Endodermal cell (in vitro differentiated cells): Measurements from ENCODE around the gene RAE1. TPM values are rescaled to one million over a fixed set of nuclear protein-coding genes. Genes with fewer than 3 reads are reported as not detected.

Experiments used
- DNase-seq: peaks from one replicate; pipeline ENCODE4 v3.0.0-alpha.2; 2017
- H3K27ac ChIP-seq: 2 replicates; pipeline ENCODE4 v1.5.1; 2013; ENCODE audit warnings: mild to moderate bottlenecking, low read depth, low read length, moderate library complexity
- H3K27me3 ChIP-seq: 2 replicates; pipeline ENCODE4 v1.6.1; 2013; ENCODE audit warnings: mild to moderate bottlenecking, low read length, moderate library complexity; ENCODE audit not compliant: insufficient read depth, control insufficient read depth, poor library complexity, severe bottlenecking
- H3K36me3 ChIP-seq: 2 replicates; pipeline ENCODE4 v1.7.0; 2013; ENCODE audit warnings: mild to moderate bottlenecking, low read length, moderate library complexity; ENCODE audit not compliant: control insufficient read depth, insufficient read depth
- H3K4me1 ChIP-seq: one replicate; pipeline ENCODE4 v1.7.0; 2013; ENCODE audit warnings: low read length; ENCODE audit not compliant: control insufficient read depth, insufficient read depth
- H3K4me3 ChIP-seq: 2 replicates; pipeline ENCODE4 v1.5.1; 2013; ENCODE audit warnings: mild to moderate bottlenecking, low read length, moderate library complexity
- H3K9ac ChIP-seq: 2 replicates; pipeline ENCODE4 v1.6.1; 2013; ENCODE audit warnings: mild to moderate bottlenecking, low read length, moderate library complexity; ENCODE audit not compliant: poor library complexity, severe bottlenecking; ENCODE audit errors: extremely low read depth
- H3K9me3 ChIP-seq: 2 replicates; pipeline ENCODE4 v1.6.1; 2013; ENCODE audit warnings: mild to moderate bottlenecking, low read length, moderate library complexity; ENCODE audit not compliant: control insufficient read depth
- H3K27ac Mint-ChIP-seq: 2 replicates; pipeline ENCODE4 v1.8.0; 2020; ENCODE audit warnings: mixed read lengths
- H3K27me3 Mint-ChIP-seq: 2 replicates; pipeline ENCODE4 v1.8.0; 2021; ENCODE audit warnings: mild to moderate bottlenecking, mixed read lengths; ENCODE audit not compliant: insufficient read depth
- H3K36me3 Mint-ChIP-seq: 2 replicates; pipeline ENCODE4 v1.8.0; 2020; ENCODE audit warnings: low read depth, mixed read lengths
- H3K4me1 Mint-ChIP-seq: 2 replicates; pipeline ENCODE4 v1.8.0; 2020; ENCODE audit warnings: mixed read lengths
- H3K4me3 Mint-ChIP-seq: 2 replicates; pipeline ENCODE4 v1.8.0; 2020; ENCODE audit warnings: mild to moderate bottlenecking, moderate library complexity, mixed read lengths
- H3K9me3 Mint-ChIP-seq: 2 replicates; pipeline ENCODE4 v1.8.0; 2020; ENCODE audit warnings: mild to moderate bottlenecking, mixed read lengths
- WGBS, 2 experiments: methylation state at CpG; one replicate each; pipeline versions ENCODE4 v1.1.5 to v1.1.7; 2013; ENCODE audit warnings: missing lambda C conversion rate in 2 of 2, mixed read lengths in 1 of 2; ENCODE audit not compliant: insufficient coverage in 1 of 2, insufficient read length in 1 of 2; 5-methylcytosine and 5-hydroxymethylcytosine counted together
- total RNA-seq, 2 donors: library from RNA; stranded (reverse); fragmentation: NEBNext Ultra II Directional in 1 of 2; extraction: Animal tissue kit (Norgen Biotek cat#: 25700) in 1 of 2; gene quantifications; 2 replicates in 1 of 2; 3 replicates in 1 of 2; pipeline ENCODE4 v1.2.1, GENCODE V29; 2021
- TF ChIP-seq, protein P1 (sequence below): fragments of 200-600 bp; sonication (generic); conservative IDR thresholded peaks from 2 replicates; pipeline ENCODE4 v1.5.0; 2021; ENCODE audit warnings: antibody characterized with exemption, mild to moderate bottlenecking

Gene RAE1
- total RNA-seq, 2 donors from 2014 or later = 41.2 to 43.8 TPM

DNA sequence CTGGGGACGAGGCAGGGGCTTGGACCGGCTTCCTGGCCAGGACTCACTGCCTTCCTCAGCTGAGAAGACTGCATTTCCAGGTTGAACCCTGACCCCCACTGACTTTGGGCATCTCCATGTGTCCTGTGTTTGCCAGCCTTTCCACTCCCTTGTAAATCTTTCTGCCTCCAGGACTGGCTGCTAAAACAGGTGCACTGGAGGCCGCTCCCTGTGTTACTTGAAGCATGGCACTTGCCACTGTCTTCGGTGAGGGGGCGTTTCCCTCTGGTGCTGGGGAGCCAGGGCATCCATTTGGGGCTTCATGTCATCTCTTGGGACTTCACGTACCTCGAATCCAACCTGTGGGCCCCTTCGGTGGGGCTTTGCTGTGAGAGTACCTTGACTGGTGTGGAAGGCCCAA lies 33.4 kb downstream of the RAE1 start:
- WGBS, 2 experiments = 95 to 96% methylated on average over 8 of the region's 8 CpGs

DNA sequence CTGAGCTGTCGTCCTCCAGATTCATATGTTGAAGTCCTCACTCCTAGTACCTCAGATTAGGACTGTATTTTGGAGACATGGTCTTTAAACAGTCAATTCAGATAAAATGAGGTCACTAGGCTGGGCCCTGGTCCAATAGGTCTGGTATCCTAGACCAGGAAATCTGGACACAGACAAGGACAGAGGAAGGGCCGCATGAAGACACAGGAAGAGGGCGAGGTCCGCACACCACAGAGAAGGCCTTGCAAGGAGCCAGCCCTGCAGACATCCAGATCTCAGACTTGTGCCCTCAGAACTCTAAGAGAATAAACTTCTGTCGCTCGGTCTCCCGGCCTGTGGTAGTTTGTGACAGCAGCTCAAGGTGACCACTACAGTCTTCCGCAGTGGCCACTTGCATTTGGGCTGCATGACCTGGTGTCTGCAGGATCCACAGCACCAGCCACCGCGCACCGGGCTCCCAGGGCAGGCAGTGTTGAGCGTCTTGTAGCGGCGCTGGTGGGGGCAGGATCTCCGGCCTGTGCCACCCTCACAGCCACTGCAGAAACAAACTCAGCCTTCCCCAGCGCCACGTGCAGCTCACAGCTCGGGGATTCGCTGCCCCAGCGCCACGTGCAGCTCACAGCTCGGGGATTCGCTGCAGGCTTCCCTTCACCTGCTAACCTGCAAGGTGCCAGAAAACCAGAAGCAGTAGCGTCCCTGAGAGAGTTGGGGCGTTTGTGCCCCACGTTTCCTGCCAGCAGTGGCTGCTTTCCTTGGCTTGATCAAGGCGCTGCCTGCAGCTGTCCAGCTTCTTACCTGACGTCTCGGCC lies 34.1 kb downstream of the RAE1 start:
- no peaks in the 10 kb centered on the region for H3K9me3 Mint-ChIP-seq
- H3K36me3 ChIP-seq = peaks cover 17% of the 10 kb centered on the region
- H3K4me3 Mint-ChIP-seq = no peak overlapping the region
- H3K27me3 ChIP-seq = peaks cover 9% of the 10 kb centered on the region
- no peak overlapping the region for H3K4me3 ChIP-seq
- no peaks in the 10 kb centered on the region for H3K9me3 ChIP-seq
- H3K27me3 Mint-ChIP-seq = peaks cover 6% of the 10 kb centered on the region
- peaks cover 3% of the 10 kb centered on the region for H3K4me1 Mint-ChIP-seq
- no peak overlapping the region for H3K27ac Mint-ChIP-seq
- peaks cover 28% of the 10 kb centered on the region for H3K36me3 Mint-ChIP-seq
- no peak for DNase-seq
- WGBS, 2 experiments = 92 to 96% methylated on average over 28 to 29 of the region's 29 CpGs
- H3K9ac ChIP-seq = no peak overlapping the region
- H3K4me1 ChIP-seq = no peaks in the 10 kb centered on the region
- no peak overlapping the region for H3K27ac ChIP-seq
- TF ChIP-seq, protein P1, sequence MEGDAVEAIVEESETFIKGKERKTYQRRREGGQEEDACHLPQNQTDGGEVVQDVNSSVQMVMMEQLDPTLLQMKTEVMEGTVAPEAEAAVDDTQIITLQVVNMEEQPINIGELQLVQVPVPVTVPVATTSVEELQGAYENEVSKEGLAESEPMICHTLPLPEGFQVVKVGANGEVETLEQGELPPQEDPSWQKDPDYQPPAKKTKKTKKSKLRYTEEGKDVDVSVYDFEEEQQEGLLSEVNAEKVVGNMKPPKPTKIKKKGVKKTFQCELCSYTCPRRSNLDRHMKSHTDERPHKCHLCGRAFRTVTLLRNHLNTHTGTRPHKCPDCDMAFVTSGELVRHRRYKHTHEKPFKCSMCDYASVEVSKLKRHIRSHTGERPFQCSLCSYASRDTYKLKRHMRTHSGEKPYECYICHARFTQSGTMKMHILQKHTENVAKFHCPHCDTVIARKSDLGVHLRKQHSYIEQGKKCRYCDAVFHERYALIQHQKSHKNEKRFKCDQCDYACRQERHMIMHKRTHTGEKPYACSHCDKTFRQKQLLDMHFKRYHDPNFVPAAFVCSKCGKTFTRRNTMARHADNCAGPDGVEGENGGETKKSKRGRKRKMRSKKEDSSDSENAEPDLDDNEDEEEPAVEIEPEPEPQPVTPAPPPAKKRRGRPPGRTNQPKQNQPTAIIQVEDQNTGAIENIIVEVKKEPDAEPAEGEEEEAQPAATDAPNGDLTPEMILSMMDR = no peak

More for the DNA sequence above, 33.4 kb downstream of the RAE1 start:
- no peaks in the 10 kb centered on the region for H3K9me3 ChIP-seq
- peaks cover 22% of the 10 kb centered on the region for H3K36me3 ChIP-seq
- no peak overlapping the region for H3K9ac ChIP-seq
- H3K27ac Mint-ChIP-seq = no peak overlapping the region
- H3K27ac ChIP-seq = no peak overlapping the region
- peaks cover 3% of the 10 kb centered on the region for H3K27me3 Mint-ChIP-seq
- peaks cover 33% of the 10 kb centered on the region for H3K36me3 Mint-ChIP-seq
- no peak for DNase-seq
- H3K4me3 Mint-ChIP-seq = no peak overlapping the region
- TF ChIP-seq, protein P1 = no peak
- peaks cover 2% of the 10 kb centered on the region for H3K27me3 ChIP-seq
- H3K4me1 Mint-ChIP-seq = peaks cover under 1% of the 10 kb centered on the region
- no peaks in the 10 kb centered on the region for H3K4me1 ChIP-seq
- no peaks in the 10 kb centered on the region for H3K9me3 Mint-ChIP-seq
- H3K4me3 ChIP-seq = no peak overlapping the region

DNA sequence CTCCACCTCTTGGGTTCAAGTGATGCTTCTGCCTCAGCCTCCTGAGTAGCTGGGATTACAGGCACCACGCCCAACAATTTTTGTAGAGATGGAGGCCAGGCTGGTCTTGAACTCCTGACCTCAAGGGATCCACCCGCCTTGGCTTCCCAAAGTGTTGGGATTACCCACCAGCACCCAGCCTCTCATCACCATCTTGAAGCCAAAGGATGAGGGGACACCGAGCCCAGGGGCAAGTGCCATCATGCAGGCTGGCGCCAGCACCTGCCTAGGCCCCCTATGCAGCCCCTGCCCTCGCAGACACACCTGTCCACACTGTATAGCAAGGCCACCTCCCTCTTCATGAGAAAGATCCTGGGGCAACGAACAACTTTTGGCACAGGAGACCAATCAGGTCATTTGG lies 34.9 kb downstream of the RAE1 start:
- Mint-ChIP-seq H3K4me1 (peaks cover 8% of the 10 kb centered on the region), H3K36me3 (peaks cover 20% of the 10 kb centered on the region), H3K9me3 (no peaks in the 10 kb centered on the region), H3K27me3 (peaks cover 14% of the 10 kb centered on the region), H3K27ac (no peak overlapping the region), H3K4me3 (no peak overlapping the region)
- Histone ChIP-seq H3K9me3 (no peaks in the 10 kb centered on the region), H3K4me3 (no peak overlapping the region), H3K27ac (no peak overlapping the region), H3K27me3 (peaks cover 16% of the 10 kb centered on the region), H3K9ac (no peak overlapping the region), H3K4me1 (no peaks in the 10 kb centered on the region), H3K36me3 (peaks cover 11% of the 10 kb centered on the region)
- TF ChIP-seq, protein P1 = no peak
- 92 to 94% methylated on average over 5 to 6 of the region's 6 CpGs for WGBS, 2 experiments
- no peak for DNase-seq
